Iris pigment epithelial cell (primary cell): ENCODE data around the gene GFPT2.

ENCODE experiments used
- DNase-seq: peaks from one replicate; pipeline ENCODE4 v3.0.0-alpha.2; 2011; ENCODE audit warnings: low read depth

The GFPT2 gene

GRCh38 chr5:180378438-180379344 lies 25.6 kb upstream of the GFPT2 start:
- no peak for DNase-seq

DNA sequence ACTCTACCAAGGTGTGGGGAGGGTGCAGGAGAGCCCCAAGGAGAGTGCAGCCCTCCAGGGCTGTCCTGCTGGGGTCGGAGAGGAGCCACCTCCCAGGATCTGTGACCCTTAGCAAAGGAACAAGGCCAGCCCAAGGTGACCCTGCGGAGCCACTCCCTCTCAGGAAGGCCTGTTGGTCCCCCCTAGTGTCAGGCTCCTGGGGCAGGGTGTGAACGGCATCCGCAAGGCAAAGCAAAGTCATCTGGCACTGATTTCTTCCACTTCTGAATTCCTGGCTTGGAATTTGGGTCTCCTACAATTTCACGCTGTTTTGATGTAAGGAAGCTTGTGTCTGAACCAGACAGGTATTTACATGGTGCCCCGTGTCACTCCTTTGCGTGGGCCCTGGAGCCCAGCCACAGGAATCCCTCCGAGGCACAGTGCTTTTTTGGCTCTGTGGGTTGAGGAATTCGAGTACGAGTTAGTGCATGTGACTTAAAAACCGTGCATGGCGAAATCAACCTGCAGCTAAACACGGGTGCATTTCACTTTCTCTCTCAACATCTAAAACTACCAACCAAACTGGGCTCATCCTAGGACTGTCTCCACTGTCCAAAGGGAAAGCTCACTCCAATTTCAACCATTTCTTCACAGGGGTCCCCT lies 24.5 kb upstream of the GFPT2 start:
- no peak for DNase-seq

- no peak for DNase-seq
Measured at GRCh38 chr5:180376511-180376910, 23.4 kb upstream of the GFPT2 start.

DNA sequence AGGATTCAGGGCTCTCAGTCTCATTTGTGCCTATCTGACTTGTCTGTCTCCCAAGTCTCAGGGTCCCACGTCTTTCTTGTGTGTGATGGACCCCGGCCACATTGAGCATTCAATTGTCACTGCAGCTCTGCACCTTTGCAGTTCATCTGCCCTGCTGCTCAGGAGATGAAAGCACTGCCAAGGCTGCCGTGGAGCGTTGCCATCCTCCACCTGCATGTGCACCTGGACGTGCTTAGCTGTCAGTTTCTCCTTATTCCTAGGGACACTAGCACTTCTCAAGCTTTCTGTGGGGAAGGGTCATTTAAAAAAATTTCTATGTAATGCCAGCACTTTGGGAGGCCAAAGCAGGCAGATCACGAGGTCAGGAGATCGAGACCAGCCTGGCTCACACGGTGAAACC lies 22.8 kb upstream of the GFPT2 start:
- no peak for DNase-seq

- DNase-seq, result no peak
Measured at GRCh38 chr5:180375291-180375690, 22.2 kb upstream of the GFPT2 start.

- no peak for DNase-seq
Measured at GRCh38 chr5:180373870-180374269, 20.7 kb upstream of the GFPT2 start.

DNA sequence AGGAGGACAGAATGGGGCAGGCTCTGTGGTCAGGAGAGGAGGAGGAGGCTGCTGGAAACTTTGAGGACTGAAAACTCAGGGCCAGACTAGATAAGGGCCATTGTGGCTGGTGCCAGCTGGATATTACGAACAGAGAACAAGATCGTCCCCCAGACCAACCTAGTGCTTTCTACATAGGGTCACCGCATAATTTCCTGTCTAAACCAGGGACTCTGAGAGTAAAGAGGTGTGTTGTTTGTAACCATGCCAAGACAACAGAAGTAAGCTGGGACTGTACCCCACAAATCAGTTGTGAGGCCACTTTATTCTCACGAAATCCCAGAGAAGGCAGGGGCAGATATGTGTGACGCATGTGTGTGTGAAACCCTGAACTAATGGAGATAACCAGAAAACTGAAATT lies 20.3 kb upstream of the GFPT2 start:
- DNase-seq, result no peak

DNA sequence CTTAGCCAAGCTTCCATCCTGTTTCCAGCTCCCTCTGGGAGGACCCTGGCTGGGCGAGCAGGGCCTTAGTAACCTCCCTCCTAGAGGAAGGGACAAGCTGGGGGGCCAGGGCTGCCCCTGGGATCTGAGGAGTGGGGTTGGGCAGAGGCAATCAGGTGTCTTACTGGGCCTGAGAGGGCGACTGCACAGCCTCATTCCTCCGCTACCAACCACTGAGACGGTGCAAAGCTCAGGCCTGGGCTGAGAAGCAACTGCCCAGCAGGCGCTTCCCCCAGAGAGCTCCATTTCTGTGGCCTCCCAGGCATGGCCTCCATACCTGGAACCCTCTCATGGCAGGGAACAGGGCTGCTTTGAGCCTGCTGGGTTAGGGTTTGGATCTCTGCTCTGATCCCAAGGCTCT lies 18.8 kb upstream of the GFPT2 start:
- no peak for DNase-seq

DNA sequence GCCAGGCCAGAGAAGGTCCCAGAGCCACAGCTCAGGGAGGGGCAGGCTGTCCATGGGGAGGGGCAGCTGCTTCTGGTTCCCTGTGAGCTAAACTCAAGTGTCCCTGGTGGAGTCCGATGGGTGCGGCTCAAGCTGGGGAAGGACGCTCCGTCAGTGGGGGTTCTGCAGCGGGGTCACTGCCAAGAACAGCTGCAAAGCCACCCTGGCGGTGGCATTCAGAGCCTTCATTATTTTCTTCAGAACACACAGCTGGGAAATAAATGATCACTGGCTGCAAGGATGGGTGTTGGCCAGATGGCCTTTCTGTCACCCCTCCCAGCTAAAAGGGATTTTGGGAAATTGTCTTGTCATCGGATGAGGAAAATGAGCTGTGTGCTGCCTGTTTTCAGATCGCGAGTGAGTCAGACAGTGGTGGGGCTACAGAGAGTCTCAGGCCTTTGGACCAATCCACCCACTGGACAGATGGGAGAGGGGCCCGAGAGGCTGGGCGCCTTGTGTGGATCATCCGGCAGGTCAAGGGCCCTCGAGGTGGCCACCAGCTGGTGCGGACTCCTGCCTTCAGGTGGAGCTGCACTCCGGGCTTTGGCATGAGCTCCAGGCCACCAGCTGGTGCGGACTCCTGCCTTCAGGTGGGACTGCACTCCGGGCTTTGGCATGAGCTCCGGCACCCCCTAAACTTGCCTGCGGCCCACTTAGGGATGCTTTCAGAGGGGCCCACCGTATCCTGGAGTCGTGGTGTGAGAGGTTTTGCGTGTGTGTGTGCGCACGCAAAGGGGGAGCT lies 17.9 kb upstream of the GFPT2 start:
- DNase-seq, result no peak

DNA sequence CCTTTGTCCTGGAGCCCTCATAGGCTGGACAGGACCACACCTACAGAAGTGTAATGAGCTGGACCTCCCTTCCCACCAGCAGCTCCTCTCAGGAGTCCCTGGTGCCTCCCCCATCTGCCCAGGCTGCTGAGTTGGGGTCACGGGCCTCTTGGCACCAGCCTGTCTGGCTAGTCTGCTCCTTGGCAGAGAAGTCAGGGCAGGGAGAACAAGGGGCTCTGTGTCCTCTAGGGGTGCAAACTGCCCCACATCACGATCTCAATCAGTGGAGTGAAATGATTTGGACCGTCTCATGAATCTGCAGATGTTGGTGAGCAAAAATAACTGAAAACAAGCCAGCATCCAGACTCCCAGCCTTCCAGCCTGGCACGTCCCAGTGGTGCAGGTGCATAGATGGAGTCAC lies 14.9 kb upstream of the GFPT2 start:
- DNase-seq, result no peak

- DNase-seq, result no peak
Measured at GRCh38 chr5:180367300-180367699, 14.2 kb upstream of the GFPT2 start.

DNA sequence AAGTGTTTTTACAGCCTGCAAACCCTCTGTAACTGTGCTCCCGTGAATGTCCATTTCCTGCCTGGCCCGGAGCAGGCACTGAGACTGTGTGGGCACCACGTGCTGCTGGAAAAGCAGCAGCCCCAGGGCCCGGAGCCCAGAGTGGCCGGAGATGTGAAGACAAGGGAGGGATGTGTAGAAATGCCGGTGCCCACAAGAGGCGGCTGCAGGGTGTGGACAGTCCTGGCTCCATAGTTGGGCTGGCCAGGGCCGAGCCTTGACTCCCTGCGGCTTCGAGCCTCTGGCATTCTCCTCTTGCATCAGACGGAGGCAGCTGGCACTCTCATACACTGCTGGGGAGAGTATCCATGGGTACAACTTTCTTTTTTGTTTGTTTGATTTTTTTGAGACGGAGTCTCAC lies 13.2 kb upstream of the GFPT2 start:
- no peak for DNase-seq

DNA sequence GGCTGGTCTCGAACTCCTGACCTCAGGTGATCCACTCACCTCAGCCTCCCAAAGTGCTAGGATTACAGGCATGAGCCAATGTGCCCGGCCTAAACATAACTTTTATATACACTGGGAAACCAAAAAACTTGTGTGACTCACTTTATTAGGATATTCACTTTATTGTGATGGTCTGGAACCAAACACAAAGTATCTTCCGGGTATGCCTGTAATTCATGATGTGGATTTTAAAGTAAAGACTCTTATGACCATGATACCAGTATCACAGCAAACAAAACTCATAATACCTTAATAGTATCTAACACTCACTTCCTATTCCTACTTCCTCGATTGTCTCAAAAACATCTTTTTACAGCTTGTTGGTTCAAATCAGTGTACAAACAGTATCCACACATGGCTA lies 12.7 kb upstream of the GFPT2 start:
- DNase-seq, result no peak

GRCh38 chr5:180364306-180364856 lies 11.2 kb upstream of the GFPT2 start:
- no peak for DNase-seq

DNA sequence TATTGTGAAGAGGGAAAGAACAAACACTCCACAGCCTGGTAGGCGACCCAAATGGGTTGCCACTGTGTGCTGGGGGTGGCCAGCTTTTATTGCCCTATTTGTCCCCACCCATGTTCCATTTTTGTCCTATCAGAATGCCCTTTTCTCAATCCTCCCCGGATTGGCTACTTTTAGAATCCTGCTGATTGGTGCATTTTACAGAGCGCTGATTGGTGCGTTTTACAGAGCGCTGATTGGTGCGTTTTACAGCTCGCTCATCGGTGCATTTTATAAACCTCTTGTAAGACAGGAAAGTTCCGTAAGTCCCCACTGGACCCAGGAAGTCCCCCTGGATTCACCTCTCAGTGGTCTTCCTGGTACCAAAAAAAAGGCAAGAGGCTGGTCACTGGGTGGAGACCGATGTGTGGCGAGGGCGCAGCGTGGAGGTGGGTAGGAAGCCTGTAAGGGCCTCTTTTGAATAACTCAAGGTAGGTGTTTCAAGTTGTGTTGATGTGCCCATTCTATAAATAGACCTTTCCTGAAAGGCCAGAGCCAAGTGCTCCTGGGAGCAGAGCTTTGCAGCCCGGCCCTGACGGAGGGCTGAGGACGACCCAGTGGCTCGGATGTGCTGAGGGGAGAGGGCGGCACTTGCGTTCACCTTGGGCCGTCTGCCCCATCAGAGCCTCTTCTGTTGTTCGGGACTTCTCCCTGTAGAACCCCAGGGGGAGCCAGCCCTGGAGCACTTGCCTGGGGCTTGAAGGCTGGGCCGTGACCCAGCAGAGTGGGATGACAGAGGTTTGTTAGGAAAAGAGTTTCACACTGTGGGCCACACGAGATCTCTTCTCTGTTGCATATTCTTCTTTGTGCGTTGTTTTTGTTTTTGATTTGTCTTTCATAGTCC lies 7.2 kb upstream of the GFPT2 start:
- DNase-seq, result no peak

GRCh38 chr5:180358694-180359093 lies 5.6 kb upstream of the GFPT2 start:
- no peak for DNase-seq

DNA sequence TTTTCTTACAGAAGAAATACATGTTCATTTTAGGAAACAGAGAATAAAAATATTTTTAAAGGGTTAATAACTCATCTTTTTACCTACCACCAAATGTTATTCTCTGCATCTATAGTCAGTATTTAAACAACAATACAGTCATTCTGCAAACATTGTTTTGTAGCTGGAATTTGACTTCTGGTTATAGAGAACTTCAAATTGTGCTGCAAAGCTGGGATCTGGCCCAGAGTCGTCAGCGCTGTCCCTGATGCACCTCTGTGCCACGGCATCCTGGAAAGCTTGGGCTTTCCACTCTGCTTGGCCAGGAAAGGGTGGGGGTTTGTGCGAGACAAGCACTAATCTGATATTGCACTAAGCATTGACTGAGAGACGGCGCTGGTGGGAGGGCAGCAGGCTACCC lies 5.0 kb upstream of the GFPT2 start:
- no peak for DNase-seq

DNA sequence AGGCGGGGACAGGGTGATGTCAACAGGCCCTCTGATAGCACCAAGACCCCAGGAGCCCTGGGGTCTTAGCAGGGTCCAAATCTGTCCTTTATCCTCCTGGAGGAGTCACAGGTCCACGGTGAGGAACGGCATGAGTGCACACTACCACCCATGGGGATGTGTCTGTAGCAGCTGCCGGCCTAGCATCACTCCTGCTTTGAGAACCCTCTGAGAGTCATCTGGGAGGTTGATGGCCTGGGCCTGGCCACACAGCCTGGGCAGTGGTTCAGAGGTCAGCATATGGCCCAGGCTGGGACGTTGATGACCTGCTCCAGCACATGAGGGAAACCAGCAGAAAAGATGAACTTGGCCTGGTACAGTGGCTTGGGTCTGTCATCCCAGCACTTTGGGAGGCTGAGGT lies 1.8 kb upstream of the GFPT2 start:
- no peak for DNase-seq

DNA sequence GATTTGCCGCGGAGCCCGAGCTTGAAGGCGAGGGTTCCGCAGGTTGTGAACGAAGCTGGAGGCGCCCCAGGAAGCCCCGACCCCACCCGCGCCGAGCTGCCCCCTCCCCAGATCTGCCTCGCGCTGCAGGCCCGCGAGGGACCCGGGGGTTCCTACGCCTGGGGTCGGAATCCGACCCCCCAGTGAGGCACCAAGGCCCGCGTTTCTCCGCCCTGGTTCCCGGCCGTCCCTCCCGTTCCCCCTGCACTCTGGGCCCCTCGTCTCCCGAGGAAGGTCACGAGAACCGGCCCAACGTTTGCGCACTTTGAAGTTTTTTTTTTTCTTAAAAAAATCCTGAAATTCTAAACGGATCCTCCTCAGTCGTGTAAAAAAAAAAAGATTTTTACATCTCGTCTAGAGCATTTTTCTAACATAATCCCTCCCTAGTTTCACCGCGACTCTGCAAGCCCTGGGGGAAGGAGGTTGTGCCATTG lies 880 bp upstream of the GFPT2 start:
- DNase-seq, result no peak

DNA sequence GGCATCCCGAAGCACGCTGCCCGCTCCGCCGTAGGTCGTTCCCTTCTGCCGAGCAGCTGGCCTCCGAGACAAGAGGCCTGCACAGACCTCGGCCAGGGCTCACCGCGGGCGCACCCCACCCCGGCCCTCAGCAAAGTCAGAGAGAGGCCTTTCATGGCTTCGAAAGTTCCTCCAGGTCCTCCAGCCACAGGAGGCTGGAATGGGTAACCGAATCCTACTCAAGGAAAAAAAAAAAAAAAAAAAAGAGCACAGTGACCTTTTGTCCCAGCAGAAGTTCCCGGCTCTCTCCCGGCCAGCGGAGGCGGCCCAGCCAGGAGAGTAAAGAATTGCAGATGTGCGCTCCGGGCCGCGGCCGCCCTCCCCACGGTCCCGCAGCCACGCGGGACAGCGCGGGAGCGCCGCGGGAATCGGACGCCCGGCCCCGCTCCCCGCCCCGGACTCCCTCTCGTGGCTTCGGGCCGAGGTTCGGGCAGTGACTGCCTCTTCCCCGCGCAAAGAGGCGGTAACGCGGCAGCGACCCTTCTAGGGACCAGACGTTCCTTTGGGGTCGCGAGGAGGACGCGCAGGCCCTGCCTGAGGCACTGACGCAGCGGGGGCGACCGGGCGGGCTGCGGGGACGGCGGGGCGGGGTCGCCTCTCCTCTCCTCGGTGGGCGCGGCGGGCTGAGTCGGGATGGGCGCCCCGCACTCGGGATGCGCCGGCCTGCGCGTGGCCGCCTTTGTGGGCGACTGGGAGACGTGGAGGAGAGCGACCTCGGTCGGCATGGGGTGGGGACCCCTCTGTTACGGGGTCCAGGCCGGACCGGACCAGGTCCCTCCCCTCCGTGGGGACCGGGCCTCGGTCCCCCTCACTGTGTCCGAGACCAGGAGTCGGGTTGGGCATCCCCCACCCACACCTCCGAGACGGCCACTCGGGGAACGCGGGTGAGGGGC lies 754 bp downstream of the GFPT2 start:
- no peak for DNase-seq
